Panc1 (cell line): ENCODE data around the gene ETFBKMT. TPM values are rescaled to one million over a fixed set of nuclear protein-coding genes. Genes with fewer than 3 reads are reported as not detected.

Experiments
- ATAC-seq: fragments of 200-7000 bp; cut with Tn5 transposase; 2 replicates; pipeline ENCODE4 v1.9.1; 2020; ENCODE audit warnings: mild to moderate bottlenecking, moderate library complexity
- BruUV-seq: library from RNA; stranded (reverse); fragments of 400-500 nt; replicated peaks from 2 replicates; lab custom pipeline; 2021; lab: Mats Ljungman, UMichigan
- CTCF ChIA-PET: fragments of 300-600 bp; sonication (Branson Sonifier 250); formaldehyde crosslinking; loops from one replicate; lab custom pipeline; 2022; ENCODE audit warnings: antibody characterized with exemption; lab: Charles Lee
- POLR2A ChIA-PET: fragments of 300-600 bp; sonication (Branson Sonifier 250); formaldehyde crosslinking; loops from one replicate; lab custom pipeline; 2022; ENCODE audit warnings: antibody characterized with exemption; lab: Charles Lee
- DNase-seq: peaks from one replicate; pipeline ENCODE4 v3.0.0-alpha.2; 2010; ENCODE audit warnings: low read depth, low spot score
- H3K27ac ChIP-seq: 2 replicates; pipeline ENCODE4 v1.5.1; 2011; ENCODE audit warnings: mild to moderate bottlenecking, low read length, inconsistent platforms
- H3K27me3 ChIP-seq: fragments of 200-500 bp; sonication (Bioruptor generic); 2 replicates; pipeline ENCODE4 v1.6.0; 2014; ENCODE audit warnings: low read length, inconsistent platforms; ENCODE audit not compliant: control insufficient read depth, insufficient read depth
- H3K36me3 ChIP-seq: fragments of 200-500 bp; sonication (Bioruptor generic); 2 replicates; pipeline ENCODE4 v1.5.1; 2014; ENCODE audit warnings: inconsistent platforms, mild to moderate bottlenecking, low read length, moderate library complexity; ENCODE audit not compliant: control insufficient read depth, insufficient read depth
- H3K4me1 ChIP-seq: 2 replicates; pipeline ENCODE4 v1.5.1; 2011; ENCODE audit warnings: inconsistent platforms, mild to moderate bottlenecking, low read length, moderate library complexity; ENCODE audit not compliant: control insufficient read depth, insufficient read depth
- H3K4me3 ChIP-seq, 2 experiments: 2 replicates each; pipeline ENCODE4 v1.5.1; 2011 to 2012; ENCODE audit warnings: low read depth in 2 of 2, low read length in 2 of 2, mild to moderate bottlenecking in 2 of 2, inconsistent platforms in 1 of 2, moderate library complexity in 1 of 2
- H3K9me3 ChIP-seq: fragments of 200-500 bp; sonication (Bioruptor generic); 2 replicates; pipeline ENCODE4 v1.5.1; 2014; ENCODE audit warnings: low read depth, mild to moderate bottlenecking, inconsistent platforms, low read length, moderate library complexity; ENCODE audit not compliant: control insufficient read depth, insufficient read depth
- CTCF ChIP-seq: fragments of 450-650 bp; IDR thresholded peaks from 2 replicates; pipeline ENCODE4 v1.5.1; 2017; ENCODE audit warnings: mild to moderate bottlenecking
- POLR2AphosphoS5 ChIP-seq: IDR thresholded peaks from 2 replicates; pipeline ENCODE4 v1.6.1; 2012; ENCODE audit warnings: mild to moderate bottlenecking, low read depth, low read length, moderate library complexity
- REST ChIP-seq, 2 experiments: IDR thresholded peaks; 2 replicates each; pipeline ENCODE4 v1.6.1; 2011 to 2012; ENCODE audit warnings: low read depth in 2 of 2, control low read depth in 1 of 2, low read length in 1 of 2, mild to moderate bottlenecking in 1 of 2, moderate library complexity in 1 of 2; ENCODE audit not compliant: insufficient read depth in 1 of 2
- SIN3A ChIP-seq: IDR thresholded peaks from 2 replicates; pipeline ENCODE4 v1.6.1; 2012; ENCODE audit warnings: low read depth, mild to moderate bottlenecking, low read length, moderate library complexity, borderline replicate concordance; ENCODE audit not compliant: insufficient read depth
- TCF7L2 ChIP-seq: IDR thresholded peaks from 2 replicates; pipeline ENCODE4 v1.6.1; 2011; ENCODE audit warnings: mild to moderate bottlenecking, low read depth, low read length, inconsistent platforms
- in situ Hi-C: cut with HindIII; loops from 2 replicates; pipeline ENCODE4 v1.10.0; 2016; ENCODE audit warnings: low sequenced_read_pairs, low pct_unique_long_range_greater_than_20kb
- intact Hi-C: fragments of 100-400 bp; cut with micrococcal nuclease; formaldehyde crosslinking; loops from one replicate; pipeline ENCODE4 v1.10.0; 2022; ENCODE audit not compliant: unreplicated experiment
- total RNA-seq: library from RNA; stranded (reverse); gene quantifications from one replicate; pipeline ENCODE4 v1.2.1, GENCODE V29; 2021; ENCODE audit not compliant: unreplicated experiment

The ETFBKMT gene
- total RNA-seq, 1 experiment from 2014 or later, result 1.5 TPM

GRCh38 chr12:31618228-31619025 is 41.1 kb upstream of the ETFBKMT start:
- Histone ChIP-seq H3K9me3 (no peaks in the 10 kb centered on the region), H3K27ac (no peak overlapping the region), H3K4me3 (no peak overlapping the region), H3K4me1 (no peaks in the 10 kb centered on the region; the same call in 1 of the 2 replicates), H3K27me3 (no peaks in the 10 kb centered on the region), H3K36me3 (no peaks in the 10 kb centered on the region)
- DNase-seq, result no peak
- ATAC-seq, result no peak
- CTCF ChIA-PET, result interaction anchor here (0.6 kb wide), 1 partner anchor 41 kb away, joined by 6 read pairs; no protein-coding TSS in a partner anchor
- POLR2A ChIA-PET, result no interaction called here
- BruUV-seq, result no TSS peak
- intact Hi-C loops (no loop called here), in situ Hi-C loops (no loop called here)
- TF ChIP-seq POLR2AphosphoS5 (no peak), REST (IDR thresholded peaks at IDR 0.05; ENCODE audit: insufficient read depth in 1 of 2, low read depth in 2 of 2, low read length in 1 of 2) (no peak), CTCF (no peak), TCF7L2 (no peak), SIN3A (no peak)

GRCh38 chr12:31620311-31620710 is 39.2 kb upstream of the ETFBKMT start:
- in situ Hi-C loops, result no loop called here
- BruUV-seq, result no TSS peak
- no peaks in the 10 kb centered on the region for H3K36me3 ChIP-seq
- no peaks in the 10 kb centered on the region; the same call in 1 of the 2 replicates for H3K4me1 ChIP-seq
- intact Hi-C loops, result no loop called here
- no peaks in the 10 kb centered on the region for H3K9me3 ChIP-seq
- no peak overlapping the region for H3K27ac ChIP-seq
- POLR2A ChIA-PET, result no interaction called here
- no peak for DNase-seq
- TF ChIP-seq CTCF (no peak), SIN3A (no peak), REST (IDR thresholded peaks at IDR 0.05; ENCODE audit: insufficient read depth in 1 of 2, low read depth in 2 of 2, low read length in 1 of 2) (no peak), TCF7L2 (no peak), POLR2AphosphoS5 (no peak)
- ATAC-seq, result no peak
- no peak overlapping the region for H3K4me3 ChIP-seq
- no peaks in the 10 kb centered on the region for H3K27me3 ChIP-seq
- CTCF ChIA-PET, result no interaction called here
